Mesenchymal stem cell (in vitro differentiated cells and primary cell): ENCODE measurements around the gene PKP3.

Experiments used
- DNase-seq: peaks from one replicate; pipeline ENCODE4 v3.0.0-alpha.2; 2013
- H2AFZ ChIP-seq: one replicate; pipeline ENCODE4 v1.6.1; 2013; ENCODE audit warnings: low read depth, mild to moderate bottlenecking, control low read depth, inconsistent platforms, low read length, moderate library complexity
- H2AK5ac ChIP-seq: 2 replicates; pipeline ENCODE4 v1.6.1; 2013; ENCODE audit warnings: low read length, moderate library complexity, mild to moderate bottlenecking, inconsistent platforms; ENCODE audit not compliant: severe bottlenecking
- H2BK120ac ChIP-seq: one replicate; pipeline ENCODE4 v1.6.1; 2013; ENCODE audit warnings: low read depth, mild to moderate bottlenecking, inconsistent platforms, low read length, moderate library complexity
- H2BK12ac ChIP-seq, 2 experiments: one replicate each; pipeline ENCODE4 v1.6.1; 2013; ENCODE audit warnings: inconsistent platforms in 2 of 2, low read length in 2 of 2, mild to moderate bottlenecking in 2 of 2, moderate library complexity in 2 of 2, control low read depth in 1 of 2
- H2BK15ac ChIP-seq: one replicate; pipeline ENCODE4 v1.6.1; 2013; ENCODE audit warnings: mild to moderate bottlenecking, low read depth, inconsistent platforms; ENCODE audit not compliant: poor library complexity, severe bottlenecking
- H2BK5ac ChIP-seq: 2 replicates; pipeline ENCODE4 v1.6.1; 2013; ENCODE audit warnings: low read depth, mild to moderate bottlenecking, low read length, control low read depth, inconsistent platforms; ENCODE audit not compliant: poor library complexity, severe bottlenecking
- H3K14ac ChIP-seq, 2 experiments: one replicate each; pipeline ENCODE4 v1.6.1; 2013; ENCODE audit warnings: inconsistent platforms in 2 of 2, low read length in 2 of 2, control low read depth in 1 of 2, mild to moderate bottlenecking in 1 of 2, moderate library complexity in 1 of 2
- H3K18ac ChIP-seq, 2 experiments: one replicate each; pipeline ENCODE4 v1.6.1; 2013; ENCODE audit warnings: inconsistent platforms in 2 of 2, low read length in 2 of 2, control low read depth in 1 of 2, low read depth in 1 of 2, mild to moderate bottlenecking in 1 of 2
- H3K23ac ChIP-seq, 2 experiments: one replicate each; pipeline ENCODE4 v1.6.1; 2013; ENCODE audit warnings: inconsistent platforms in 2 of 2, low read length in 2 of 2, mild to moderate bottlenecking in 2 of 2, moderate library complexity in 2 of 2, control low read depth in 1 of 2
- H3K27ac ChIP-seq: 2 replicates; pipeline ENCODE4 v1.5.1; 2013; ENCODE audit warnings: mild to moderate bottlenecking, moderate library complexity, low read length, control low read depth, inconsistent platforms; ENCODE audit not compliant: poor library complexity, severe bottlenecking
- H3K27me3 ChIP-seq, 2 experiments: 2 replicates each; pipeline versions ENCODE4 v1.6.1 to v1.7.0; 2013; ENCODE audit warnings: low read length in 2 of 2, mild to moderate bottlenecking in 2 of 2, moderate library complexity in 2 of 2, control low read depth in 1 of 2, inconsistent platforms in 1 of 2; ENCODE audit not compliant: control insufficient read depth in 1 of 2, insufficient read depth in 1 of 2
- H3K36me3 ChIP-seq, 2 experiments: 2 replicates each; pipeline versions ENCODE4 v1.6.1 to v1.7.0; 2013; ENCODE audit warnings: low read length in 2 of 2, control low read depth in 1 of 2, inconsistent platforms in 1 of 2, low read depth in 1 of 2, mild to moderate bottlenecking in 1 of 2; ENCODE audit not compliant: insufficient read depth in 2 of 2, control insufficient read depth in 1 of 2
- H3K4ac ChIP-seq, 2 experiments: one replicate each; pipeline ENCODE4 v1.6.1; 2013; ENCODE audit warnings: inconsistent platforms in 2 of 2, low read length in 2 of 2, mild to moderate bottlenecking in 2 of 2, moderate library complexity in 2 of 2, control low read depth in 1 of 2, low read depth in 1 of 2
- H3K4me1 ChIP-seq: 2 replicates; pipeline ENCODE4 v1.6.1; 2013; ENCODE audit warnings: low read depth, low read length, control low read depth; ENCODE audit not compliant: control insufficient read depth, insufficient read depth
- H3K4me2 ChIP-seq: 2 replicates; pipeline ENCODE4 v1.6.1; 2013; ENCODE audit warnings: low read length, mild to moderate bottlenecking, inconsistent platforms; ENCODE audit not compliant: poor library complexity, severe bottlenecking
- H3K4me3 ChIP-seq, 2 experiments: 2 replicates each; pipeline versions ENCODE4 v1.5.1 to v1.7.0; 2013; ENCODE audit warnings: low read length in 2 of 2, mild to moderate bottlenecking in 2 of 2, control low read depth in 1 of 2, low read depth in 1 of 2; ENCODE audit not compliant: insufficient read depth in 1 of 2
- H3K79me1 ChIP-seq: replicated peaks from 2 replicates; pipeline ENCODE4 v1.6.1; 2013; ENCODE audit warnings: mild to moderate bottlenecking, control low read depth, low read length, inconsistent platforms; ENCODE audit not compliant: poor library complexity, severe bottlenecking
- H3K9ac ChIP-seq: 2 replicates; pipeline ENCODE4 v1.7.0; 2013; ENCODE audit warnings: mild to moderate bottlenecking, low read length, moderate library complexity
- H3K9me3 ChIP-seq: 2 replicates; pipeline ENCODE4 v1.7.0; 2013; ENCODE audit warnings: mild to moderate bottlenecking, low read length; ENCODE audit not compliant: control insufficient read depth
- H4K8ac ChIP-seq: one replicate; pipeline ENCODE4 v1.6.1; 2013; ENCODE audit warnings: inconsistent platforms, mild to moderate bottlenecking, low read length, moderate library complexity
- H4K91ac ChIP-seq: one replicate; pipeline ENCODE4 v1.6.1; 2013; ENCODE audit warnings: mild to moderate bottlenecking, low read length, inconsistent platforms
- WGBS: methylation state at CpG from one replicate; pipeline ENCODE4 v1.1.7; 2013; ENCODE audit warnings: mixed read lengths; 5-methylcytosine and 5-hydroxymethylcytosine counted together

PKP3 gene

GRCh38 chr11:447923-448731 is 54.1 kb downstream of the PKP3 start:
- peak overlapping the region; percentile 90 for H3K9ac ChIP-seq
- H2BK120ac ChIP-seq, result peak overlapping the region; percentile 86
- peak overlapping the region; percentile 85 for H2BK15ac ChIP-seq
- H3K36me3 ChIP-seq, result peaks cover 6 to 20% of the 10 kb centered on the region in 2 experiments
- H3K27me3 ChIP-seq, result no peaks in the 10 kb centered on the region
- H2BK5ac ChIP-seq, result no peak overlapping the region
- H3K4ac ChIP-seq, result peak overlapping the region; percentile 88 to 89
- DNase-seq, result peak; percentile 92
- no peak overlapping the region for H2AK5ac ChIP-seq
- H3K14ac ChIP-seq, result peak overlapping the region in 1 of 2 experiments; percentile 44
- peak overlapping the region; percentile 69 for H3K4me2 ChIP-seq
- no peaks in the 10 kb centered on the region for H3K9me3 ChIP-seq
- no peak overlapping the region for H2AFZ ChIP-seq
- peak overlapping the region; percentile 99 for H4K91ac ChIP-seq
- 8% methylated on average over 51 of the region's 55 CpGs for WGBS
- peak overlapping the region; percentile 4 for H4K8ac ChIP-seq
- peaks cover 42% of the 10 kb centered on the region for H3K4me1 ChIP-seq
- H2BK12ac ChIP-seq, result peak overlapping the region; percentile 60 to 80
- H3K27ac ChIP-seq, result peak overlapping the region; percentile 57
- H3K23ac ChIP-seq, result no peak overlapping the region
- peak overlapping the region; percentile 84 to 93 for H3K18ac ChIP-seq
- peak overlapping the region; percentile 63 to 93 for H3K4me3 ChIP-seq
- H3K79me1 ChIP-seq, result peaks cover 23% of the 10 kb centered on the region

- Histone ChIP-seq H2BK5ac (no peak within 1 kb of the TSS), H3K4me3 (peak within 1 kb of the TSS; percentile 93 to 97), H2AFZ (peak within 1 kb of the TSS; percentile 69), H3K4me2 (peak within 1 kb of the TSS; percentile 85), H3K27ac (peak within 1 kb of the TSS; percentile 67), H3K36me3 (peaks cover 18 to 36% of the 10 kb centered on the region in 2 experiments), H2AK5ac (no peak within 1 kb of the TSS), H3K14ac (peak within 1 kb of the TSS in 1 of 2 experiments; percentile 90), H3K27me3 (no peaks in the 10 kb centered on the region), H2BK12ac (peak within 1 kb of the TSS; percentile 9 to 67), H4K91ac (peak within 1 kb of the TSS; percentile 89), H3K9ac (peak within 1 kb of the TSS; percentile 90), H2BK120ac (peak within 1 kb of the TSS; percentile 78), H3K4me1 (peaks cover 33% of the 10 kb centered on the region), H3K4ac (peak within 1 kb of the TSS; percentile 59 to 90), H3K18ac (peak within 1 kb of the TSS; percentile 88 to 90), H2BK15ac (peak within 1 kb of the TSS; percentile 95), H3K23ac (no peak within 1 kb of the TSS), H3K9me3 (no peaks in the 10 kb centered on the region), H4K8ac (peak within 1 kb of the TSS; percentile 96), H3K79me1 (peaks cover 26% of the 10 kb centered on the region)
- WGBS, result 3% methylated on average over 76 of the region's 108 CpGs
- peak; percentile 97 for DNase-seq
These were observed 56.1 kb downstream of the PKP3 start, which contains the start of gene PTDSS2 for GRCh38 chr11:449889-450808. PTDSS2 (plus strand) TSS chr11:450279; CDS start chr11:450456, 177 bp downstream.

GRCh38 chr11:450809-451451 is 56.9 kb downstream of the PKP3 start:
- peaks cover 40% of the 10 kb centered on the region for H3K4me1 ChIP-seq
- H3K23ac ChIP-seq, result no peak overlapping the region
- 8% methylated on average over 39 of the region's 46 CpGs for WGBS
- DNase-seq, result peak; percentile 77
- H3K4me3 ChIP-seq, result peak overlapping the region; percentile 93 to 97
- no peak overlapping the region for H4K91ac ChIP-seq
- H2AK5ac ChIP-seq, result no peak overlapping the region
- H4K8ac ChIP-seq, result peak overlapping the region; percentile 42
- peak overlapping the region; percentile 52 to 68 for H3K4ac ChIP-seq
- H3K14ac ChIP-seq, result peak overlapping the region in 1 of 2 experiments; percentile 88
- no peaks in the 10 kb centered on the region for H3K27me3 ChIP-seq
- H3K9ac ChIP-seq, result peak overlapping the region; percentile 90
- H3K9me3 ChIP-seq, result no peaks in the 10 kb centered on the region
- no peak overlapping the region for H2BK5ac ChIP-seq
- peak overlapping the region in 1 of 2 experiments; percentile 45 for H2BK12ac ChIP-seq
- H3K18ac ChIP-seq, result peak overlapping the region; percentile 67 to 90
- peak overlapping the region; percentile 95 for H2BK15ac ChIP-seq
- H2BK120ac ChIP-seq, result peak overlapping the region; percentile 78
- H2AFZ ChIP-seq, result peak overlapping the region; percentile 61
- H3K27ac ChIP-seq, result no peak overlapping the region
- H3K36me3 ChIP-seq, result peaks cover 18 to 41% of the 10 kb centered on the region in 2 experiments
- peak overlapping the region; percentile 78 for H3K4me2 ChIP-seq
- peaks cover 32% of the 10 kb centered on the region for H3K79me1 ChIP-seq
